DOHH2 (cell line): ENCODE data around the gene TMEM219.

Experiments used
- H3F3A ChIP-seq: fragments of 200-600 bp; sonication (generic), shearing (Covaris generic); 2 replicates; pipeline ENCODE4 v1.6.0; 2016; ENCODE audit warnings: antibody characterized with exemption, mild to moderate bottlenecking; ENCODE audit not compliant: control insufficient read depth, insufficient read depth
- H3K27ac ChIP-seq: fragments of 200-600 bp; sonication (generic); 2 replicates; pipeline ENCODE4 v1.5.1; 2014; ENCODE audit warnings: low read depth, mild to moderate bottlenecking, low read length, moderate library complexity
- H3K27me3 ChIP-seq: fragments of 200-600 bp; sonication (generic); 2 replicates; pipeline ENCODE4 v1.6.1; 2014; ENCODE audit warnings: mild to moderate bottlenecking, low read length, mixed read lengths; ENCODE audit not compliant: control insufficient read depth
- H3K36me3 ChIP-seq: fragments of 200-600 bp; sonication (generic); 2 replicates; pipeline ENCODE4 v1.6.1; 2014; ENCODE audit warnings: mild to moderate bottlenecking, low read length, moderate library complexity, mixed read lengths; ENCODE audit not compliant: control insufficient read depth
- H3K4me1 ChIP-seq: fragments of 200-600 bp; sonication (generic); 2 replicates; pipeline ENCODE4 v1.6.1; 2014; ENCODE audit warnings: mild to moderate bottlenecking, low read length, mixed read lengths; ENCODE audit not compliant: control insufficient read depth
- H3K4me2 ChIP-seq: fragments of 200-600 bp; sonication (generic); 2 replicates; pipeline ENCODE4 v1.6.0; 2014; ENCODE audit warnings: mild to moderate bottlenecking, low read length, moderate library complexity
- H3K4me3 ChIP-seq: fragments of 200-600 bp; sonication (generic); 2 replicates; pipeline ENCODE4 v1.5.1; 2014; ENCODE audit warnings: mild to moderate bottlenecking, low read length, mixed read lengths
- H3K79me2 ChIP-seq: fragments of 200-600 bp; sonication (generic); 2 replicates; pipeline ENCODE4 v1.6.1; 2014; ENCODE audit warnings: mild to moderate bottlenecking, low read length, mixed read lengths; ENCODE audit not compliant: control insufficient read depth
- H3K9me2 ChIP-seq: fragments of 200-600 bp; sonication (generic); replicated peaks from 2 replicates; pipeline ENCODE4 v1.6.1; 2014; ENCODE audit warnings: mild to moderate bottlenecking, low read length, mixed read lengths; ENCODE audit not compliant: control insufficient read depth
- H3K9me3 ChIP-seq: fragments of 200-600 bp; sonication (generic); 2 replicates; pipeline ENCODE4 v1.6.1; 2014; ENCODE audit warnings: antibody characterized with exemption, low read length, mixed read lengths; ENCODE audit not compliant: control insufficient read depth, insufficient read depth
- H4K20me1 ChIP-seq: fragments of 200-600 bp; sonication (generic); 2 replicates; pipeline ENCODE4 v1.6.0; 2014; ENCODE audit warnings: low read depth, mild to moderate bottlenecking, antibody characterized with exemption, low read length, moderate library complexity; ENCODE audit not compliant: control insufficient read depth, insufficient read depth
- EZH2phosphoT487 ChIP-seq: fragments of 200-600 bp; sonication (generic); IDR thresholded peaks from 2 replicates; pipeline ENCODE4 v1.6.1; 2017; ENCODE audit warnings: borderline replicate concordance, mild to moderate bottlenecking, antibody characterized with exemption, low read length, moderate library complexity, mixed read lengths
- TF ChIP-seq, protein P1 (sequence below): fragments of 200-600 bp; sonication (generic); IDR thresholded peaks from one replicate; pipeline ENCODE4 v1.5.1; 2014; ENCODE audit warnings: antibody characterized with exemption, mild to moderate bottlenecking, low read depth, low read length; ENCODE audit not compliant: poor library complexity, severe bottlenecking

Gene TMEM219

DNA sequence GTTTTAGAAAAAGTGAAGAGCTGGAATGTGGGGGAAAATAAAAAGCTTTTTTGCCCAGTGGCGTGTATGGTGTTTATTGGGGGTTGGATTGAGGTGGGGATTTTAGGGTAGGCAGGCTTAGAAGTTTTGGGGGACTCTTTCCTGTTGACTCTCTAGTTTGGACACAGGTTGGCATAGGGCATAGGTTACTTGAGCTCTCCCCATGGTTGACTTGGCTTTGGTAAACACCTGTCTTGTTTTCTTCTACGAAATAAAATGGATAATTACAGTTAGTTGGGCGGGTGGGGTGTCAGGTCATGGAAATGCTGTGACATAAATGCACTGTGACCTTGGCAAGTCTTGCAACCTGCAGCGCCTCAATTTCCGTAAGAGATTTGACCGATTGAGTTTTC is 11.1 kb downstream of the TMEM219 start:
- H4K20me1 ChIP-seq = peaks cover 10% of the 10 kb centered on the region
- 0 out of 2 replicates have a peak, but pooled peaks cover 6% of the 10 kb centered on the region for H3F3A ChIP-seq
- H3K4me2 ChIP-seq = 0 out of 2 replicates have a peak overlapping the region, but pooled peaks have one; percentile 2
- TF ChIP-seq, protein P1, sequence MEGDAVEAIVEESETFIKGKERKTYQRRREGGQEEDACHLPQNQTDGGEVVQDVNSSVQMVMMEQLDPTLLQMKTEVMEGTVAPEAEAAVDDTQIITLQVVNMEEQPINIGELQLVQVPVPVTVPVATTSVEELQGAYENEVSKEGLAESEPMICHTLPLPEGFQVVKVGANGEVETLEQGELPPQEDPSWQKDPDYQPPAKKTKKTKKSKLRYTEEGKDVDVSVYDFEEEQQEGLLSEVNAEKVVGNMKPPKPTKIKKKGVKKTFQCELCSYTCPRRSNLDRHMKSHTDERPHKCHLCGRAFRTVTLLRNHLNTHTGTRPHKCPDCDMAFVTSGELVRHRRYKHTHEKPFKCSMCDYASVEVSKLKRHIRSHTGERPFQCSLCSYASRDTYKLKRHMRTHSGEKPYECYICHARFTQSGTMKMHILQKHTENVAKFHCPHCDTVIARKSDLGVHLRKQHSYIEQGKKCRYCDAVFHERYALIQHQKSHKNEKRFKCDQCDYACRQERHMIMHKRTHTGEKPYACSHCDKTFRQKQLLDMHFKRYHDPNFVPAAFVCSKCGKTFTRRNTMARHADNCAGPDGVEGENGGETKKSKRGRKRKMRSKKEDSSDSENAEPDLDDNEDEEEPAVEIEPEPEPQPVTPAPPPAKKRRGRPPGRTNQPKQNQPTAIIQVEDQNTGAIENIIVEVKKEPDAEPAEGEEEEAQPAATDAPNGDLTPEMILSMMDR = no peak
- TF ChIP-seq EZH2phosphoT487 = no peak
- peaks cover 55% of the 10 kb centered on the region for H3K36me3 ChIP-seq
- H3K4me3 ChIP-seq = no peak overlapping the region
- H3K27ac ChIP-seq = no peak overlapping the region
- H3K4me1 ChIP-seq = peaks cover 30% of the 10 kb centered on the region
- peaks cover 43% of the 10 kb centered on the region for H3K79me2 ChIP-seq
- no peaks in the 10 kb centered on the region for H3K9me2 ChIP-seq
- no peaks in the 10 kb centered on the region for H3K27me3 ChIP-seq
- H3K9me3 ChIP-seq = peaks cover 7% of the 10 kb centered on the region; the same call in 1 of the 2 replicates

DNA sequence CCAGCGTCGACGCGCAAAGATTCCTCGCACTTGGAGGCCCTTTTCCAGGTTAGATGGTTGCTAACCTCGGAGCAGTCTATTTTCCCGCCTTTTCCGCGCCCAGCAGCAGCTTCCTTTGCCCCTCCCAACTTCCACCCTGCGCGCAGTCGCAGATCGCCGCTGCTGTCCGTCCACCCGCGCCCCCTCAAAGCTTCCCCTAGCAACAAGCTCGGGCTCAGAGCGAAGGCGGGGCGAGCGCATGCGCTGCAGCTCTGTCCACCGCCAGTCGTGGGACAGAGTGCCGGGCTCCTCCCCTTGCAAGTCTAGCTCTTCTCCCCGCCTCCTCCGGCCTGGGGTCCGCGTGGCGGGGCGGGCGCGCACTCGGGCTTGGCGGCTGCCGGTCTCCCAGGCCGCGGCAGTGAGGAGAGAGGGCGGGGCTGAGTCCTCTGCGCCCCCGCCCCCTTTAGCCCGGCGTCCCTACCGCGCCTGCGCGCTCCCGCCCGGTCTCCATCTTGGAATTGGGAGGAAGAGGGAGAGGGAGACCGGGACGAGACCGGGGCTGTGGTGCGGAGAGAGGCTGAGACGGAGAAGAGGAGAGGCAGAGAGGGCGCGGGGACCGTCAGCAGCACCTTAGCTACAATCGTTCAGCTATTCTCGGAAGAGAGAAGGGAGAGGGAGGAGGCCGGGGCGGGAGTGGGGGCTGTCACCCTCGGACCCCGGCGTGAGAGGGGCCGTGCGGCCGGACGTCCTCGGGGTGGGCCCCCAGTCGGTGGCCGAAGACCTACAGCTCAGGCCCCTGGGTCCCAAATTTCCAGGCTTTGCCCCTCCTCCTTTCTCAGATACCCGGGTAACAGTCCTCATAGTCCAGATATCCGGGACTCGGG is 11.7 kb downstream of the TMEM219 start, which contains the start of gene TAOK2:
TSS of gene TAOK2 (plus strand) at position 485 of the 863 bp plus-strand sequence. CDS start 3,905 bp downstream, outside the sequence.
- Histone ChIP-seq H3K9me2 (no peaks in the 10 kb centered on the region), H3K36me3 (peaks cover 55% of the 10 kb centered on the region), H3K4me3 (peak within 1 kb of the TSS; percentile 99), H4K20me1 (peaks cover 10% of the 10 kb centered on the region), H3K4me1 (peaks cover 30% of the 10 kb centered on the region), H3K9me3 (peaks cover 7% of the 10 kb centered on the region; the same call in 1 of the 2 replicates), H3K27me3 (no peaks in the 10 kb centered on the region), H3K27ac (peak within 1 kb of the TSS; percentile 65), H3F3A (0 out of 2 replicates have a peak, but pooled peaks cover 6% of the 10 kb centered on the region), H3K79me2 (peaks cover 45% of the 10 kb centered on the region), H3K4me2 (peak within 1 kb of the TSS; percentile 97)
- TF ChIP-seq, protein P1 = no peak
- TF ChIP-seq EZH2phosphoT487 = no peak

DNA sequence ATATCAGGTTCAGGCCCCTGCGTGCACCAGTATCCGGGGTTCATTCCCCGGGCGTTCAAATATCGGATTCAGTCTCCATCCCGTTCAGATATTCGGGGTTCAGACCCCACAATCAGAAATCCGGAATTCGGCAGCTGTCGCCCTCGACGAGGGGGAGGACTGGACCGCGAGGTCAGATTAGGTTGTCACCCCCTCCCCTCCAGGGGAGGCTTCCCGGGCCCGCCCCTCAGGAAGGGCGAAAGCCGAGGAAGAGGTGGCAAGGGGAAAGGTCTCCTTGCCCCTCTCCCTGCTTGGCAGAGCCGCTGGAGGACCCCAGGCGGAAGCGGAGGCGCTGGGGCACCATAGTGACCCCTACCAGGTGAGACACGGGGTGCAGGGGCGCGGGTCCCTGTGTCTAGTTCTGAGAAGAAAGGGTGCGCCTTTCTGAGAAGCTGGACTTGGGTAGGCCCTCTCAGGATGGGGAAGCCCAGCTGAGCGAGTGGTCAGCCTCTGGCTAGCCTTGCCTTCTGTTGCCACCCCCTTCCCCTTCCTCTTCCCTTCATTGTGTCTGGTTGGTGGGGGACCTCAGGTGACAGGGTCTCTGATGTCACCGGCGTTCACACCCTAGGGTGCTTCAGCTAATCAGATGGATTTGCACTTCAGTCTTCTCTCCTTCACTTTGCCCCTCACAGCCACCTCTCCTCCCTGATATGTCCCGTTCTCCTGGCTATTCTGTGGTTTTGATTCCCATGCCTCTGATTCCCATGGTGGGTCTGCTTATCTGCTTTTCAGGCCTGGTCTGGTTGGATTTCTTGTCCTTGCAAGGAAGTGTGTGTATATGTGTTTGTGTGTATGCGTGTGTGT is 12.6 kb downstream of the TMEM219 start:
- peak overlapping the region; percentile 99 for H3K4me3 ChIP-seq
- H3F3A ChIP-seq = 0 out of 2 replicates have a peak, but pooled peaks cover 6% of the 10 kb centered on the region
- H3K9me2 ChIP-seq = no peaks in the 10 kb centered on the region
- peaks cover 30% of the 10 kb centered on the region for H3K4me1 ChIP-seq
- H3K4me2 ChIP-seq = peak overlapping the region; percentile 97
- TF ChIP-seq, protein P1 = peak; percentile 46
- TF ChIP-seq EZH2phosphoT487 = no peak
- H3K9me3 ChIP-seq = peaks cover 7% of the 10 kb centered on the region; the same call in 1 of the 2 replicates
- peaks cover 61% of the 10 kb centered on the region for H3K36me3 ChIP-seq
- peak overlapping the region; percentile 65 for H3K27ac ChIP-seq
- peaks cover 45% of the 10 kb centered on the region for H3K79me2 ChIP-seq
- no peaks in the 10 kb centered on the region for H3K27me3 ChIP-seq
- peaks cover 10% of the 10 kb centered on the region for H4K20me1 ChIP-seq
